Activated CD4-positive, alpha-beta T cell treated with anti-CD3 and anti-CD28 coated beads for 24 hours (primary cell): ENCODE measurements around the gene USP6NL.
A peak's percentile ranks its signal among the peaks of the same experiment; 100 is the strongest.

Source experiments
- DNase-seq, 2 donors: peaks; one replicate each; pipeline ENCODE4 v3.0.0-alpha.2; 2020; ENCODE audit warnings: low read depth in 2 of 2

Gene USP6NL

GRCh38 chr10:11593612-11594011, 17.8 kb downstream of the USP6NL start:
- DNase-seq: no peak

- no peak for DNase-seq
These were observed 21.7 kb downstream of the USP6NL start for GRCh38 chr10:11589738-11590137.

- DNase-seq: no peak
These were observed 22.4 kb downstream of the USP6NL start for GRCh38 chr10:11588873-11589574.

- no peak for DNase-seq
These were observed 23.7 kb downstream of the USP6NL start for GRCh38 chr10:11587722-11588259.

GRCh38 chr10:11586170-11586569, 25.3 kb downstream of the USP6NL start:
- no peak for DNase-seq

GRCh38 chr10:11581213-11581612, 30.2 kb downstream of the USP6NL start:
- DNase-seq: no peak

- DNase-seq: no peak
These were observed 31.6 kb downstream of the USP6NL start for GRCh38 chr10:11579885-11580284.

- DNase-seq: peak; percentile 25 to 36
These were observed 32.6 kb downstream of the USP6NL start for GRCh38 chr10:11578802-11579255.

- DNase-seq: no peak
These were observed 35.2 kb downstream of the USP6NL start for GRCh38 chr10:11576092-11576809.

- no peak for DNase-seq
These were observed 38.0 kb downstream of the USP6NL start for GRCh38 chr10:11573497-11573896.

- DNase-seq: no peak
These were observed 40.7 kb downstream of the USP6NL start for GRCh38 chr10:11570751-11571150.

GRCh38 chr10:11569471-11569870, 42.0 kb downstream of the USP6NL start:
- no peak for DNase-seq

GRCh38 chr10:11568578-11568977, 42.9 kb downstream of the USP6NL start:
- no peak for DNase-seq

GRCh38 chr10:11564741-11565140, 46.7 kb downstream of the USP6NL start:
- DNase-seq: no peak

GRCh38 chr10:11563936-11564335, 47.5 kb downstream of the USP6NL start:
- no peak for DNase-seq

- no peak for DNase-seq
These were observed 48.6 kb downstream of the USP6NL start for GRCh38 chr10:11562888-11563287.

- no peak for DNase-seq
These were observed 51.3 kb downstream of the USP6NL start for GRCh38 chr10:11560076-11560709.

GRCh38 chr10:11557967-11558366, 53.5 kb downstream of the USP6NL start:
- no peak for DNase-seq

GRCh38 chr10:11557513-11557912, 53.9 kb downstream of the USP6NL start:
- no peak for DNase-seq

GRCh38 chr10:11555556-11555955, 55.9 kb downstream of the USP6NL start:
- no peak for DNase-seq

- DNase-seq: no peak
These were observed 57.6 kb downstream of the USP6NL start for GRCh38 chr10:11553773-11554381.
